AG04450 (cell line): Measurements from ENCODE around the gene MOCOS. TPM values are rescaled to one million over a fixed set of nuclear protein-coding genes. Genes with fewer than 3 reads are reported as not detected.

ENCODE experiments used
- CTCF ChIA-PET: fragments of 300-600, 350-600 bp; formaldehyde crosslinking; extraction: SDS; loops from one replicate; lab custom pipeline; 2022; ENCODE audit warnings: antibody characterized with exemption, inconsistent platforms; lab: Charles Lee
- POLR2A ChIA-PET: fragments of 350-600 bp; formaldehyde crosslinking; extraction: SDS; loops from one replicate; lab custom pipeline; 2021; ENCODE audit warnings: antibody characterized with exemption, inconsistent platforms; lab: Yijun Ruan, JAX
- DNase-seq: peaks from one replicate; pipeline ENCODE4 v3.0.0-alpha.2; 2011; ENCODE audit warnings: low read depth, low spot score
- H3K27ac ChIP-seq: one replicate; pipeline ENCODE4 v1.5.1; 2012; ENCODE audit warnings: low read depth, low read length, control low read depth
- H3K27me3 ChIP-seq: one replicate; pipeline ENCODE4 v1.6.0; 2012; ENCODE audit warnings: low read length; ENCODE audit not compliant: control insufficient read depth, insufficient read depth
- H3K4me3 ChIP-seq: 2 replicates; pipeline ENCODE4 v1.5.1; 2011; ENCODE audit warnings: mild to moderate bottlenecking, low read depth, low read length, control low read depth
- H3K9me3 ChIP-seq: 2 replicates; pipeline ENCODE4 v1.5.1; 2012; ENCODE audit warnings: low read length; ENCODE audit not compliant: control insufficient read depth, insufficient read depth
- polyA plus RNA-seq: library from polyadenylated mRNA; depleted of rRNA; stranded (reverse); fragments of >200 nt; gene quantifications from 2 replicates; pipeline ENCODE4 v1.2.3, GENCODE V29; 2011
- TF ChIP-seq, protein P1 (sequence below): IDR thresholded peaks from 2 replicates; pipeline ENCODE4 v1.5.1; 2011; ENCODE audit warnings: low read depth, low read length, control low read depth, inconsistent platforms

The MOCOS gene
- polyA plus RNA-seq, 1 experiment, result 5.1 TPM

DNA sequence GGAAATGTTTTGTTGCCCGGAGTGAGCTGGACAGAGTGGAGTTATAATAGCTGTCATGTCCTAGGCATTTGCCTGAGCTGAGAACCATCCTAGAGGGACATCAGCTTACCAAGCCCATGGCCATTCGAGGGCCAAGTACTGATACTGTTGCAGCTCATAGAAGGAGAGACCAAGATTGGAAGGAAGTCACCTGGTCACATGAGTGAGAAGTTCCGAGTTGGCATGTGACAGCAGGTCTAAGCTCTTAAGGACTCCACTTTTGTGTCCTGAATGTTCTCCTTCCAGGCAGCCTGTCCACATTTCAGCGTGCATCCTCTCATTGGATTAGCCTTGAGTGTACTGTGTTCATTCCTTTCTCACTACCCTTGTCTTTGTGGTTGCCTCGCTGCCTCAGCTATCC, 114.6 kb downstream of the MOCOS start:
- no peak for DNase-seq
- CTCF ChIA-PET, result no interaction called here
- Histone ChIP-seq H3K4me3 (no peak overlapping the region), H3K27me3 (peaks cover 3% of the 10 kb centered on the region), H3K9me3 (no peaks in the 10 kb centered on the region), H3K27ac (no peak overlapping the region)
- POLR2A ChIA-PET, result interaction anchor here (1.4 kb wide), 1 partner anchor 8 kb away, joined by 4 read pairs; no protein-coding TSS in a partner anchor
- TF ChIP-seq, protein P1, sequence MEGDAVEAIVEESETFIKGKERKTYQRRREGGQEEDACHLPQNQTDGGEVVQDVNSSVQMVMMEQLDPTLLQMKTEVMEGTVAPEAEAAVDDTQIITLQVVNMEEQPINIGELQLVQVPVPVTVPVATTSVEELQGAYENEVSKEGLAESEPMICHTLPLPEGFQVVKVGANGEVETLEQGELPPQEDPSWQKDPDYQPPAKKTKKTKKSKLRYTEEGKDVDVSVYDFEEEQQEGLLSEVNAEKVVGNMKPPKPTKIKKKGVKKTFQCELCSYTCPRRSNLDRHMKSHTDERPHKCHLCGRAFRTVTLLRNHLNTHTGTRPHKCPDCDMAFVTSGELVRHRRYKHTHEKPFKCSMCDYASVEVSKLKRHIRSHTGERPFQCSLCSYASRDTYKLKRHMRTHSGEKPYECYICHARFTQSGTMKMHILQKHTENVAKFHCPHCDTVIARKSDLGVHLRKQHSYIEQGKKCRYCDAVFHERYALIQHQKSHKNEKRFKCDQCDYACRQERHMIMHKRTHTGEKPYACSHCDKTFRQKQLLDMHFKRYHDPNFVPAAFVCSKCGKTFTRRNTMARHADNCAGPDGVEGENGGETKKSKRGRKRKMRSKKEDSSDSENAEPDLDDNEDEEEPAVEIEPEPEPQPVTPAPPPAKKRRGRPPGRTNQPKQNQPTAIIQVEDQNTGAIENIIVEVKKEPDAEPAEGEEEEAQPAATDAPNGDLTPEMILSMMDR, result no peak

DNA sequence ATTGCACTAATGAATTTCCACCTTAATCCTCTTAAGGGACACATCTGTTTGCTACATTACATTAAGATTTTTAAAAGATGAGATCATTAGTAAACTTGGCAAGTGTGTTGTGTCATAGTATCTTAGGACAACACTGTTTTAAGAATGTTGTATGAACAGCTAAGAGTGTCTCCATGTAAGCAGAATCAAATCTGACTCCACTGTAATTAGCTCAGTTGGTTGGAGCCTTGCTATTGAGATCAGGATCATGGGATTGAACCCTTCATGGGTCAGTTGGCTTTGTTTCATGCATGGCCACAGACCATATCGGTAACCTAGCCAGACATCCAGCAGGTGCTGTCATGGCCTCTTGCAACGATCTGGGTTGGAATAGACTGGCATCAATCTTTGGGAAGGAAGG, 115.4 kb downstream of the MOCOS start:
- Histone ChIP-seq H3K27me3 (peaks cover 3% of the 10 kb centered on the region), H3K27ac (no peak overlapping the region), H3K4me3 (no peak overlapping the region), H3K9me3 (no peaks in the 10 kb centered on the region)
- TF ChIP-seq, protein P1, result no peak
- ChIA-PET POLR2A (no interaction called here), CTCF (interaction anchor here (1.2 kb wide), 1 partner anchor 18 kb away, joined by 3 read pairs; no protein-coding TSS in a partner anchor)
- DNase-seq, result no peak

DNA sequence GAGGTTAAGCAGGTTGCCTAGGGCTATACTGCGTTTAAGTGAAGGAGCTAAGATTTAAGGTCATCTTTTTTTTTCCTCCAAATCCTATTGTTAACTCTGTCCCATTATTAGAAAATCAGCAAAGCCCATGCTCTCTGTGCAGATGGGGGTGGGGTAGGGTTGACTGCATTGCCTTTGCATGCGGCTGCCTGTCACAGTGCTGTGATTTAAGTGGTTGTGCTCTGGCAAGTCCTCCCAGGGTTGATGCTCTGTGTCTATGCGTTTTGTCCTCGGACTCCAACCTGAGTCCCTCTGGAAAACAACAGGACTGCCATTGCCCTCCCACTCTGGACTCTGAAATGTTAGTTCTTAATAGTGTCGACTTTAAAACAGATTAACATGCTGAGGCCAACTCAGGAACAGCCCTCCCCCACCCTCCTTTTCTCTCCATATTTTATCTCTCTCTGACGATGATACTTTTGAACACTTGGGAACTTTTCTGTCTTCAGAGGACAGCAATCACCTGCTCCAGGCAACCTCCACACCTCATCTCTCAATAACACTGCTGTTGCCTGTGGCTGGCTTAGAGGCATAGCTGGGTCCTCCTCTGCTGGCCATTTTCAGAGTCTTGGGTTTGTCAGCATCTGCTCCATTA, 116.0 kb downstream of the MOCOS start:
- DNase-seq, result no peak
- TF ChIP-seq, protein P1, result no peak
- CTCF ChIA-PET, result interaction anchor here (1.2 kb wide), 1 partner anchor 19 kb away, joined by 3 read pairs; no protein-coding TSS in a partner anchor
- Histone ChIP-seq H3K27me3 (peaks cover 3% of the 10 kb centered on the region), H3K4me3 (no peak overlapping the region), H3K27ac (no peak overlapping the region), H3K9me3 (no peaks in the 10 kb centered on the region)
- POLR2A ChIA-PET, result no interaction called here

DNA sequence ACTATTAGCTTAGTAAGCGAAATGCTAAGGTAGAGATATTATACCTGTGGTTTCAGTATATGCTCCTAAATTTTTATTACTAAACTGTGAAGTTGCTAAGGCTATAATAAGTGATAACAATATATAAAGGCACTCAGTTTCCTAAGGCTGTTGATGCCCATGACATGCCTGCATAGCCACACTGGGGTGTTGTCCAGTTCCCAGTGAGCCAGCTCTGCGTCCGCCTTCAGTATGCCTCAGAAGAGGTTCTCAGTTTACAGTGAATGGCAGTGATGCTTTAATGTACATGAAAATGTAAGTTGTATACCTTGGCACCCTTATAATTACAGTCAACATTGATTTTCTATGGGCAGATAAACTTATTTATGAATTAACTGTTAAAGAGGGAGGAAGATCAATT, 117.4 kb downstream of the MOCOS start:
- Histone ChIP-seq H3K27me3 (peaks cover 3% of the 10 kb centered on the region), H3K4me3 (no peak overlapping the region), H3K9me3 (no peaks in the 10 kb centered on the region), H3K27ac (no peak overlapping the region)
- DNase-seq, result no peak
- POLR2A ChIA-PET, result no interaction called here
- TF ChIP-seq, protein P1, result no peak
- CTCF ChIA-PET, result interaction anchor here (0.5 to 1.4 kb wide), 3 partner anchors 21 to 384 kb away, joined by 3 to 6 read pairs (median 3); partner anchors contain the start of gene MOCOS

DNA sequence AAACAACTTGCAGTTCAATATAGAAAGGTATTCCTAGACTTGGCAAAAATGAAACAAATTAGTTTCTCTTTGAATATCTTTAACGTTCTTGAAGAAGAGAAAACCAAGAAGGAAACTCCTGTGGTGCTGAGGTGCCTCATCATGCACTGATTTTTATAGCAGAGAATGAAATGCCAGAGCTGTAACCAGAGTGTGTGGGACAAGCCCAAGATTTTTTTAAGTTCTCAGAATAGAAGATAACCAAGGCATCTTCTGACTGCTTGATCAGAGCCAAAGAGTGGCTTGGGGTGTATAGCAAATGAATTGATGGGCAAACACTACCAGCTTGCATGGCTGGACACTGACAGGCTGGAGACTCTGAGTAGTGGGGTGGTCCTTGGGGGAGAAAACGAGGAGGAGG, 118.1 kb downstream of the MOCOS start:
- TF ChIP-seq, protein P1, result no peak
- no peak for DNase-seq
- ChIA-PET POLR2A (no interaction called here), CTCF (no interaction called here)
- no peaks in the 10 kb centered on the region for H3K9me3 ChIP-seq
- H3K27ac ChIP-seq, result no peak overlapping the region
- H3K4me3 ChIP-seq, result no peak overlapping the region
- H3K27me3 ChIP-seq, result peaks cover 3% of the 10 kb centered on the region
